HG03442 (cell line): ENCODE data around the gene PHLDB3.
"Not testable (repeated sequence)": the region's sequence is repeated elsewhere in the genome, so short reads cannot be mapped to it uniquely, and the experiment has no call there.

Source experiments
- ATAC-seq: cut with Tn5 transposase; IDR thresholded peaks from one replicate; pipeline ENCODE4 v1.9.1; 2021; ENCODE audit warnings: mild to moderate bottlenecking, moderate library complexity; ENCODE audit not compliant: unreplicated experiment

The PHLDB3 gene

GRCh38 chr19:43527860-43528622, 23.5 kb upstream of the PHLDB3 start:
- ATAC-seq, result no peak

GRCh38 chr19:43526884-43527859, 22.6 kb upstream of the PHLDB3 start, which contains the start of gene ETHE1:
ETHE1 (minus strand) TSS chr19:43527201; CDS start chr19:43527177, 24 bp downstream.
- ATAC-seq, result peak; percentile 56

DNA sequence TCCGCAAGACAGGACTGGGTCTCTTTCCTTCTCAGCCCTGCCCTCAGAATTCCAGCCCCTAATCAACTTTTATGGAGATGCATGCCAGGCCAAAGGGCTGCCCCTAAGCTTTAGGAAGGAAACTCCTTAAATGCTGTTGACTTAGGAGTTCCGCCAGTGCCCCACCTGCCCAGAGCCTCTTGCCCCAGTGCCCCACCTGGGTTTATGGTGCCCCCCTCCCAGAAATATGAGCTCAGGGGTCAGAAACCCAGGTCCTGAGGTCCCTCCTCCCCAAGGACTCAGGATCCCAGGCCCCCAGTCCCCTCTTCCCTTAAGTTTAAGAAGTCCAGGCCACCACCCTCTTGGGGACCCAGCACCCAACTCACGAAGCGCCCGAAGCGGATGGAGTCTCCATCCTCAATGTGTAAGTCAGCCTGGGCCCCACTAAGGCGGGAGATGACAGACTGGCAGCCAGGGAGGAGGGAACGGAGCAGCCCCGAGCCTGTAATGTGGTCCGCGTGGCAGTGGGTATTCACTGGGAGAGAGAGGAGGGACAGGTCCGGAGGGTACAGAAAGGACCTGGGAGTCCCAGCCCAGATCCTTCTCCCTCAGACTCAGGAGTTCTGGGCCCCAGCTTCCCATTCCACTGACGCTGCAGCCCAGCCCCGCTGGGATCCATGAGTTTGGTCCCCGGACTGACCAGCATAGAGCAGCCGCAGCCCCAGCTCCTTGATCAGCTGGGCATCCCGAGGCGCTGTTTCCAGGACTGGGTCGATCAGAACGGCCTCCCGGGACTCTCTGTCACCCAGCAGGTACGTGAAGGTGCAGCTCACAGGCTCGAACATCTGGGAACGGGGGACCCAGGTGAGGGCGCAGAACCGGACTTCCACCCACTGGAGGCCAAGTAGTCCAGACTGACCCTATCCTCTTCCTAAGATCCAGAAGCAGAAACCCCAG, 21.6 kb upstream of the PHLDB3 start:
- no peak for ATAC-seq

DNA sequence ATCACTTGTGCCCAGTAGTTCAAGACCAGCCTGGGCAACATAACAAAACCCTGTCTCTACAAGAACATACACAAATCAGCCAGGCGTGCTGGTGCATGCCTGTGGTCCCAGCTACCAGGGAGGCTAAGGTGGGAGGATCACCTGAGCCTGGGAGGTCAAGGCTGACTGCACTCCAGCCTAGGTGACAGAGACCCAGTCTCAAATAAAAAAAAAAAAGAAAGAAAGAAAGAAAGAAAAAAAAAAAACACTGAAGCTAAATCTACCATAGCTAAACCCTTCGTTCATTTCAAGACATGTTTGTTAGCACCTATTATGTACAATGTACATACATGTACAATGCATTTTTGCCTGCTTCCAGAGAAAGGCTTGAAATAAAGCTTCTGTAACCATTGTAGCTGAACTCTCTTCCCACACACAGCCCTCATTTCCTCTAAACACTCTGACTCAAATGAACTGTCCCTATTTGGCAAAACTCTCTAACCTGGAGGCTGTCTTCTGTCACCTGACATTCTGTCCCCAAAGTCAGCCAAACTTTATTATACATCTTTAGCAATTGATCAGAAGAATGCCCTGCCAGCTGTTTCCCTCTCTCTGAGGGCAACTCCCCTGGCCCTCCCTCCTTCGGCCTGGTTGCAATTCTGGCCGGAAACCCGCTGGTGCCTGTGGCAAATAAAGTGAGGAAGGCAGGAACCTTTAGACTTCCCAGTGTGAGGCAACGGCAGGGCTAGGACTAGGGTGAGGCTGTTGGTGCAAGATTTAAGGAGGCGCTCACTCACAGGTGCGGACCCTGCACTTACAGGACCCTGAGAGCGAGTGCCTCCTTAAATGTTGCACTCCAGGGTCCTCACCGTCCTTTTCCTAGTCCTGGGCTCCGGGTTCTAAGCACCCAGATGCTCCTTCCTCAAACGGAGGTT, 20.6 kb upstream of the PHLDB3 start:
- ATAC-seq, result no peak

DNA sequence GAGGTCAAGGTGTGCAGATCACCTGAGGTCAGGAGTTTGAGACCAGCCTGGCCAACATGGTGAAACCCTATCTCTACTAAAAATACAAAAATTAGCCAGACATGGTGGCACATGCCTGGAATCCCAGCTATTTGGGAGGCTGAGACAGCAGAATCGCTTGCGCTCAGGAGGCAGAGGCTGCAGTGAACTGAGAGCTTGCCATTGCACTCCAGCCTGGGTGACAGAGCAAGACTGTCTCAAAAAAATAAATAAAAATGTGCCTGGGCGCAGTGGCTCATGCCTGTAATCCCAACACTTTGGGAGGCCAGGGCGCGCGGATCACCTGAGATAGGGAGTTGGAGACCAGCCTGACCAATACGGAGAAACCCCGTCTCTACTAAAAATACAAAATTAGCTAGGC, 19.1 kb upstream of the PHLDB3 start:
- not testable (repeated sequence) for ATAC-seq

- no peak for ATAC-seq
Measured at GRCh38 chr19:43522929-43523328, 18.4 kb upstream of the PHLDB3 start.

GRCh38 chr19:43519436-43520088, 15.0 kb upstream of the PHLDB3 start:
- ATAC-seq, result no peak

- ATAC-seq, result no peak
Measured at GRCh38 chr19:43518051-43518450, 13.5 kb upstream of the PHLDB3 start.

GRCh38 chr19:43512399-43512798, 7.9 kb upstream of the PHLDB3 start:
- ATAC-seq, result not testable (repeated sequence)

GRCh38 chr19:43511324-43511723, 6.8 kb upstream of the PHLDB3 start:
- no peak for ATAC-seq

DNA sequence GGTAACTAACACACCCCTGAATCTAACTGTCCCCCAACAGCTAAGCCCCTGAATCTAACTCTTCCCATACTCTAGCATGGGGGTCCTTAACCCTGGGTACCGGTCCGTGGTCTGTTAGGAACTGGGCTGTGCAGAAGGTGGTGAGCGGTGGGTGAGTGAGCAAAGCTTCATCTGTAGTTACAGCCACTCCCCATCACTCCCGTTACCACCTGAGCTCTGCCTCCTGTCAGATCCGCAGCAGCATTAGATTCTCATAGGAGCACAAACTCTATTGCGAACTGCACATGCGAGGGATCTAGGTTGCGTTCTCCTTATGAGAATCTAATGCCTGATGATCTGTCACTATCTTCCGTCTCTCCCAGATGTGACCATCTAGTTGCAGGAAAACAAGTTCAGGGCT, 6.2 kb upstream of the PHLDB3 start:
- no peak for ATAC-seq

- ATAC-seq, result no peak
Measured at GRCh38 chr19:43507880-43508279, 3.3 kb upstream of the PHLDB3 start.

DNA sequence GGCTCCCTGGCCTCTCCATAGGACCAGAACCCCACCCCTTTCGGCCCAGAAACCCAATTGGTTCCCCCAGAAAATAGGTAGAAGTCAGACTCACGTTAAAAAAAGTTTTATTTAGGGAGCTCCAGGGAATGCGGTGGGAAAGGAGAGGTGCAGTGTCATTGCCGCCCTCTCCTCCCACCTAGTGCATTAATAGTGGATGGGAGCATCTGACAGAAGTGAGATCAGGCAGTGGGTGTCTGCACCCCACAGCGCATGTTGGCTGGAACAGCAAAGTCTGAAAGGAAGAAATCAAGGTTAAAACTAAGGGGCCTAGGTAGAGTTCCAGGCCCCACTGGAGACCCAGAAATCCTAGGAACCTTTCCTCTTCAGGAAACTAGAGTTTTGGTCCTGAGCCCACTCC, 2.1 kb upstream of the PHLDB3 start:
- ATAC-seq, result no peak

DNA sequence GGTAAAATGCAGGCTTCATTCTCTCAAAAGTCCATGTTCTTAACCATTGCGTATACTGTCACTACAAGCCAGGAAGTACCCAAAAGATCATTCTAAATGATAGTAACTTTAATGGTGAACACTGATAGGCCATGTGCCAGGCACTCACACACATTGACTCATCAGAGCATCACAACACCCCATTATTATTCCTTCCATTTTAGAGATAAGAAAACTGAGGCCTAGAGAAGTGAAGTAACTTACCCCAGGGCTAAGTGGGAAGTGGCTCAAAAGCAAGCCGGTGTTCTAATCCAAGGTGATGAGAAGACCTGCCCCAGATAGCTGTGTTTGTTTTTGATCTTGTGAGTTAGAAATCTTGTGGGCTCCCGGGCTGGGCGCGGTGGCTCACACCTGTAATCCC, 1.4 kb upstream of the PHLDB3 start:
- no peak for ATAC-seq

- no peak for ATAC-seq
Measured at GRCh38 chr19:43505186-43505456, 575 bp upstream of the PHLDB3 start.

DNA sequence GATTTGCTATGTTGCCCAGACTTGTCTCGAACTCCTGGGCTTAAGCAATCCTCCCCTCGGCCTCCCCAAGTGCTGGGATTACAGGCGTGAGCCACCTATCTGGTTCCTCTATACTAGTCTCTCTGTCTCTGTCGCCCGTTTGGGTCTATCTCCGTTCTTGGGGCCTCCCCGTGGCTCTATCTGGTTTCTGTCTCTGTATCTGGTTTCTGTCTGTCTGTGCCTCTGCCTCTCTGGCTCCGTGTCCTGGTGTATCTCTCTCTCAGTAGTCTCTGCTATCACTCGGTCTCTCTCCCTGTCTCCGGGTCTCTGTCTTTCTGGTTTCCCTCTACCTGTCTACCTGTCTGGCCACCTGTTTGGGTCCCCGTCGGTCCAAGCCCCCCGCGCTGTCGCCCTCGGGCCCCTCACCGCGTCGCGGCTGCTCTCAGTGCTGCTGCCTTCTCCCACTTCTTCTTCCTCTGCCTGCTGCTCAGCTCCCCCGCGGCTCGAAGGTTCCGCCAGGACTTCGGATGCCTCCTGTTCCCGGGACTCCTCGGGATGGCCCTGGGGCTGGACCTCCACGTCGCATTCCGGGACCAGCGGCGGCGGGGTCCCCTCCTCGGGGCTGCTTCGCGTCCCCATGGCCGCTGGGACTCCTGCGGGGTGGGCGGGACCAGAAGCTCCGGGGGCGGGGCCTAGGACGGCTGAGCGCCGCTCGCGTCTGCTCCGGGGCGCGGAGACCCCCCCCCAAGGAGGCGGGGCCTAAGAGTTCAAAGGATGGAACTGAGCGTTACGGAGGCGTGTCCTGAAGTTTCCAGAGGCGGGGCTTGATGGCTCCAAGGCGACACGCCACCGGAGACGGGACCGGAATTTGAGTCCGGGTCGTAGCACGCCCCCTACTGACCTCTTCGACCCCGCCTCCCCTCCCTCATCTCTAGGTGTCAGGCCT, 783 bp downstream of the PHLDB3 start:
- peak; percentile 85 for ATAC-seq

GRCh38 chr19:43502419-43502976, 2.0 kb downstream of the PHLDB3 start:
- ATAC-seq, result no peak
